Stimulated activated CD8-positive, alpha-beta memory T cell treated with anti-CD3 and anti-CD28 coated beads, Interleukin-15, amount 100 ng/mL, for 1 hour (primary cell): ENCODE measurements around the gene NAPA.
A peak's percentile ranks its signal among the peaks of the same experiment; 100 is the strongest.
"Not testable (repeated sequence)": the region's sequence is repeated elsewhere in the genome, so short reads cannot be mapped to it uniquely, and the experiment has no call there.

Experiments used
- DNase-seq: peaks from one replicate; pipeline ENCODE4 v3.0.0-alpha.2; 2020; ENCODE audit warnings: low read depth

The NAPA gene

GRCh38 chr19:47486220-47486619, 28.6 kb downstream of the NAPA start:
- DNase-seq = not testable (repeated sequence)

DNA sequence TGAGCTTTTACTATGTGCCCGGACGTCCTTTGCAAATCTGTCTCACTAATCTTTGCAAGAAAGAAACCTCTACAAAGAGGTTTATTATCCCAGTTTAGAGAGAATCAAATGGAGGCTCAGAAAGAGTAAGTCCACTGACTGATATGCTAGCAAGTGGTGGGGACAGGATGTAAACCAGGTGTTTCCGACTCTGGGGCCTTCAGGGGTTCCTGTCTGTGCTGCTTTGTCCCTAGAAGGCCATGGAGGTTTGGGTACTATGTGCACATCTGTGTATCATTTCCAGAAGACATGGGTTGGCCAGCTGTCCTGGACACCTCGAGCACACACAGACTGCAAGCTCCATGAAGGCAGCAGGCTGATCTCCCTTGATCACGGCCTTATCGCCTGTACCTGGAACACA, 29.7 kb downstream of the NAPA start:
- no peak for DNase-seq

- DNase-seq = peak; percentile 82
Observed at GRCh38 chr19:47483800-47484690, 30.8 kb downstream of the NAPA start, which contains the start of gene KPTN. TSS of gene KPTN (minus strand) at chr19:47484219. CDS start at chr19:47484160, 59 bp downstream.

GRCh38 chr19:47483200-47483599, 31.7 kb downstream of the NAPA start:
- DNase-seq = no peak

- no peak for DNase-seq
Observed at GRCh38 chr19:47481460-47482052, 33.3 kb downstream of the NAPA start.

DNA sequence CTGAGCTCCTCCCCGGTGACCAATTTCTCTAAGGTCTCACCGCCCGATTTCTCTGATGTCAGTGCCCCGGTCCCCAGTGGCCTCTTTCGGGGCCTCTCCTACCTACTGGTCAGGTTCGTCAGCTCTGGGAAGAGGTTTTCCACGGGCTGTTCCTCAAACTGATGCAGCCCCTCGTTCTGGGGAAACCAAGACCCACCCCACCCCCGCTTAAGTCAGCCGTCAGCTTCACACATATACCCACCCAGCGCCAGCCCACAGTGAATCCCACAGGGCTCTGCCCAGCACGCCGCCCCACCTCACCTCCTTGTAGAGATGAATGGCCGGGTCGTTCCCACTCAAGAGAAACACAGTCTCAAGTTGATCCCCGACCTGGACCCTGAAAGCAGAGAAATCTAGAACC, 34.2 kb downstream of the NAPA start:
- DNase-seq = no peak

DNA sequence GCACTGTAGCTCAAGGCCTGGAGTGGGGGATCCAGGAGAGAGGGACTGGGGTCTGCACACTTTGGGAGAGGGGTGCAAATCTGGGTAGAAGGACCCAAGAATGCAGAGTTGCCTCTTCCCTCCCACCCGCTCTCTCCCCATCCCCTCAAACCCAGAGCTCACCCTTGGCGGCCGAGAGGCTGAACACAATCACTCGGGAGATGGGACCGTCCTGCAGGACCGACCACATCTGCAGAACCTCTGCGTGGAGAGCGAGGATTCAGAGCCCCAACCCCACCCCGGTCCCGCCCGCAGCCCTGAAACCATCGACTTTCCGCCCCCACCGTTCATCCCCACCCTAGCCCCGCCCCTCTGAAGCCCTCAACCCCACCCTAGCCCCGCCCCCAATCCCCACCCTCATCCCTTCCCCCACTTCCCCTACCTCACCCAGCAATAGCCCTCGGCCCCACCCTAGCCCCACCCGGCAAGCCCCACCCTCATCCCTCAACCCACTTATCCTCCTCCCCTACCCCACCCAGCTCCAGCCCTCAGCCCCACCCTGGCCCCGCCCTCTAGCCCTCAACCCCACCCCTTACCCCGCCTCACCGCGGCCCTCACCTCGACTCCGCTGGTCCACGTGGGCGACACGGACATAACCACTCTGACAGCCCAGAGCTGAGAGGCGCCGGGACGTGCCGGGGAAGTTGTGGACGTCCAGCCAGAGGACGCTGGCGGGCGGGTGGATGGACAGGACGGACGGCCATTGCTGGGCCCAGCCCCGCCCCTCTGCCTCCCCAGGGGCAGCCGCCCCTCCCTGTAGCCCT, 35.0 kb downstream of the NAPA start:
- DNase-seq = no peak

GRCh38 chr19:47476438-47476972, 38.4 kb downstream of the NAPA start:
- DNase-seq = no peak

- no peak for DNase-seq
Observed at GRCh38 chr19:47475465-47475864, 39.4 kb downstream of the NAPA start.

GRCh38 chr19:47473336-47473735, 41.5 kb downstream of the NAPA start:
- DNase-seq = no peak

- peak; percentile 20 for DNase-seq
Observed at GRCh38 chr19:47471733-47472457, 43.0 kb downstream of the NAPA start, which contains the start of gene SLC8A2. TSS of gene SLC8A2 (minus strand) at chr19:47471893. CDS start at chr19:47466403, 5,490 bp downstream.

- DNase-seq = no peak
Observed at GRCh38 chr19:47471381-47471732, 43.5 kb downstream of the NAPA start.

DNA sequence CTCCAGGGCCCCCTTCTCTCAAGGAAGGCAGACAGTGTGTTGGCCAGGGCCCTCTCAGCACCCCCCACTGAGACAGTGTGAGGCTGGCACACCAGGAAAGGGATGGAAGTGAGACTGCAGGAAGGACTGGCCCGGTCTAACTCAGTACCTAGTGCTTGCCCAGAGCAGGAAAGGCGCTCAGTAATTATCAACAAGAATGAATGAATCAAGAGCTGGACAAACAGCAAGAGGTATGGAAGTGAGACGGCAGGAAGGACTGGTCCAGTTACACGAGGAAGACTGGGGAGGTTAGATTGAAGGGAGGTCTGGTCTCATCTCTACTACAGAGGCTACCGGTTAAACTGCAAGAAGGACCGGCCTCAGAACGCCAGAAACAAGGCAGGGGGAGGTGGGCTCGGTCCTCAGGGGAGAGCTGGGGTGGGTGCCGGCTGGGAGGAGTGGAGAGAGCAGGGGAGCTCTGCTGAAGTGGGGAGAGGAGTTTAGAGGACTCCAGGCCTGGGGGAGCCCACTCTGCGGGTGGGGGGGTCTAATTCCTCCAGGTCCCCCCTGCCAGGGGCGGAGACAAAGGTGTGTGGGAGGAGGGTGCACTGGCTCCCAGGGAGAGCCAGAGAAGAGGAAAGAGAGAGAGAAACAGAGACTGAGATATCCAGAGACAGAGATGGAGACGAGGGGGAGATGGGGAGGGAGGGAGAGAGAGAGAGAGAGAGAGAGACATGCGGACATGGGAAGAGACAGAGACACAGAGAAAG, 44.2 kb downstream of the NAPA start:
- no peak for DNase-seq

GRCh38 chr19:47469719-47470118, 45.1 kb downstream of the NAPA start:
- DNase-seq = no peak

GRCh38 chr19:47469363-47469700, 45.5 kb downstream of the NAPA start:
- no peak for DNase-seq

DNA sequence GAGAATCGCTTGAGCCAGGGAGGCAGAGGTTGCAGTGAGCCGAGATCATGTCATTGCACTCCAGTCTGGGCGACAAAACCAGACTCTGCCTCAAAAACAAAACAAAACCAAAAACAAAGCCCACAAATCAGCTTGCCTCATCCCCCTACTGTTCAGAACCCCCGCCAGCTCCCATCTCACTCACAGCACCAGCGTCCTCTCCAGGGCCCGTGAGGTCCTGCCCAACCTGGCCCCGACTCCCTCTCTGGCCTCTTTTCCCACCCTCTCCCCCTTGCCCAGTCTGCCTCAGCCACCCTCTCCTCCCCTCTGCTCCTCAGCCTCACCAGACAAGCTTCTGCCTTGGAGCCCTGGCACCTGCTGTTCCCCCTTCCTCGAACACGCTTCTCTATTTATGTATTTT, 46.9 kb downstream of the NAPA start:
- DNase-seq = no peak

GRCh38 chr19:47465957-47466356, 48.9 kb downstream of the NAPA start:
- DNase-seq = no peak

GRCh38 chr19:47464675-47465419, 50.0 kb downstream of the NAPA start:
- DNase-seq = no peak

- no peak for DNase-seq
Observed at GRCh38 chr19:47461876-47462275, 53.0 kb downstream of the NAPA start.

- no peak for DNase-seq
Observed at GRCh38 chr19:47459477-47459876, 55.4 kb downstream of the NAPA start.
